Astrocyte (in vitro differentiated cells and primary cell): ENCODE measurements around the gene RNF41. TPM values are rescaled to one million over a fixed set of nuclear protein-coding genes. Genes with fewer than 3 reads are reported as not detected.
A peak's percentile ranks its signal among the peaks of the same experiment; 100 is the strongest.

Source experiments
- DNase-seq: peaks from one replicate; pipeline ENCODE4 v3.0.0-alpha.2; 2010; ENCODE audit warnings: low read depth
- FAIRE-seq: peaks from 2 replicates; lab custom pipeline; 2011; peaks lifted over from hg19 to GRCh38; lab: Jason Lieb, UNC
- H2AFZ ChIP-seq: 2 replicates; pipeline ENCODE4 v1.6.0; 2012; ENCODE audit warnings: low read depth, low read length, inconsistent platforms
- H3K27ac ChIP-seq: 2 replicates; pipeline ENCODE4 v1.5.1; 2011; ENCODE audit warnings: low read depth, low read length, inconsistent platforms
- H3K27me3 ChIP-seq: 2 replicates; pipeline ENCODE4 v1.6.0; 2011; ENCODE audit warnings: low read length, inconsistent platforms; ENCODE audit not compliant: insufficient read depth
- H3K36me3 ChIP-seq: 2 replicates; pipeline ENCODE4 v1.5.1; 2011; ENCODE audit warnings: low read length, inconsistent platforms; ENCODE audit not compliant: insufficient read depth
- H3K4me1 ChIP-seq: 2 replicates; pipeline ENCODE4 v1.5.1; 2011; ENCODE audit warnings: low read length, inconsistent platforms; ENCODE audit not compliant: insufficient read depth
- H3K4me2 ChIP-seq: 2 replicates; pipeline ENCODE4 v1.6.0; 2012; ENCODE audit warnings: low read length, inconsistent platforms
- H3K4me3 ChIP-seq: 2 replicates; pipeline ENCODE4 v1.5.1; 2011; ENCODE audit warnings: low read depth, mild to moderate bottlenecking, low read length, inconsistent platforms; ENCODE audit not compliant: insufficient read depth
- H3K79me2 ChIP-seq: 2 replicates; pipeline ENCODE4 v1.6.0; 2012; ENCODE audit warnings: mild to moderate bottlenecking, low read length, inconsistent platforms; ENCODE audit not compliant: insufficient read depth
- H3K9ac ChIP-seq: 2 replicates; pipeline ENCODE4 v1.6.0; 2012; ENCODE audit warnings: mild to moderate bottlenecking, low read length, inconsistent platforms
- H3K9me3 ChIP-seq: 2 replicates; pipeline ENCODE4 v1.5.1; 2012; ENCODE audit warnings: low read depth, mild to moderate bottlenecking, low read length, inconsistent platforms; ENCODE audit not compliant: insufficient read depth
- H4K20me1 ChIP-seq: 2 replicates; pipeline ENCODE4 v1.6.0; 2012; ENCODE audit warnings: low read length, inconsistent platforms; ENCODE audit not compliant: insufficient read depth
- H3K27ac Mint-ChIP-seq: one replicate; pipeline ENCODE4 v1.8.0; 2021; ENCODE audit warnings: mild to moderate bottlenecking, mixed read lengths; ENCODE audit not compliant: unreplicated experiment
- H3K27me3 Mint-ChIP-seq: one replicate; pipeline ENCODE4 v1.8.0; 2021; ENCODE audit warnings: low read depth, mixed read lengths; ENCODE audit not compliant: unreplicated experiment
- H3K36me3 Mint-ChIP-seq: one replicate; pipeline ENCODE4 v1.8.0; 2021; ENCODE audit warnings: low read depth, mixed read lengths; ENCODE audit not compliant: unreplicated experiment
- H3K4me1 Mint-ChIP-seq: one replicate; pipeline ENCODE4 v1.8.0; 2021; ENCODE audit warnings: low read depth, mixed read lengths; ENCODE audit not compliant: unreplicated experiment
- H3K4me3 Mint-ChIP-seq: one replicate; pipeline ENCODE4 v1.8.0; 2021; ENCODE audit warnings: mild to moderate bottlenecking, moderate library complexity, mixed read lengths; ENCODE audit not compliant: unreplicated experiment
- H3K9me3 Mint-ChIP-seq: one replicate; pipeline ENCODE4 v1.8.0; 2021; ENCODE audit warnings: mild to moderate bottlenecking, mixed read lengths; ENCODE audit not compliant: unreplicated experiment
- EZH2 ChIP-seq: IDR thresholded peaks from 2 replicates; pipeline ENCODE4 v1.6.1; 2012; ENCODE audit warnings: mild to moderate bottlenecking, low read length, inconsistent platforms; ENCODE audit not compliant: insufficient read depth
- total RNA-seq: library from RNA; stranded (reverse); gene quantifications from 2 replicates; pipeline ENCODE4 v1.2.1, GENCODE V29; 2021
- TF ChIP-seq, protein P1 (sequence below): IDR thresholded peaks from 2 replicates; pipeline ENCODE4 v1.5.1; 2011; ENCODE audit warnings: low read depth, mild to moderate bottlenecking, inconsistent platforms, low read length, moderate library complexity; ENCODE audit not compliant: insufficient read depth

Gene RNF41
- total RNA-seq, 1 donor from 2014 or later, result 85.8 TPM

DNA sequence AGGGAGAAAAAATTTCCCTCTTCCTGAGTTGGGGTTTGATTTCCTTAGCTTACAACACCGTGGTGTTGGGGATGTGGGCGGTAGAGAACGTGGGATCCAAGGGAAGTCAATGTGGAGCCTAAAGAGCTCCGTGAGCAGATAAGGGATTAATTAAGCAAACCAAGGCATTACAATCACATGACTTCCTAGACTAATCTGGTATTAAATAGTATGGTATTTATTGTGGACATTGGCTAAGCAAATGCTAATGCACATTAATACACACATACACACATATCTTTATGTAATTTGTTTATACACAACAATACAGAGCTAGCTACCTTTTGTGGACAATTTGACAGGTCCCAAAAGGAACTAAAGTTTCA, 791 bp upstream of the RNF41 start:
- Mint-ChIP-seq H3K9me3 (no peaks in the 10 kb centered on the region), H3K36me3 (peaks cover 2% of the 10 kb centered on the region), H3K27me3 (no peaks in the 10 kb centered on the region), H3K4me1 (peaks cover 12% of the 10 kb centered on the region), H3K4me3 (peak overlapping the region; percentile 97), H3K27ac (peak overlapping the region; percentile 99)
- Histone ChIP-seq H3K9ac (peak overlapping the region; percentile 94), H3K79me2 (peaks cover 36% of the 10 kb centered on the region), H3K27ac (peak overlapping the region; percentile 92), H3K36me3 (peaks cover 3% of the 10 kb centered on the region), H3K4me1 (peaks cover 19% of the 10 kb centered on the region), H3K27me3 (no peaks in the 10 kb centered on the region), H3K4me2 (peak overlapping the region; percentile 92), H3K4me3 (peak overlapping the region; percentile 81), H3K9me3 (no peaks in the 10 kb centered on the region), H2AFZ (peak overlapping the region; percentile 85), H4K20me1 (peaks cover 2% of the 10 kb centered on the region)
- DNase-seq, result no peak
- TF ChIP-seq, protein P1, sequence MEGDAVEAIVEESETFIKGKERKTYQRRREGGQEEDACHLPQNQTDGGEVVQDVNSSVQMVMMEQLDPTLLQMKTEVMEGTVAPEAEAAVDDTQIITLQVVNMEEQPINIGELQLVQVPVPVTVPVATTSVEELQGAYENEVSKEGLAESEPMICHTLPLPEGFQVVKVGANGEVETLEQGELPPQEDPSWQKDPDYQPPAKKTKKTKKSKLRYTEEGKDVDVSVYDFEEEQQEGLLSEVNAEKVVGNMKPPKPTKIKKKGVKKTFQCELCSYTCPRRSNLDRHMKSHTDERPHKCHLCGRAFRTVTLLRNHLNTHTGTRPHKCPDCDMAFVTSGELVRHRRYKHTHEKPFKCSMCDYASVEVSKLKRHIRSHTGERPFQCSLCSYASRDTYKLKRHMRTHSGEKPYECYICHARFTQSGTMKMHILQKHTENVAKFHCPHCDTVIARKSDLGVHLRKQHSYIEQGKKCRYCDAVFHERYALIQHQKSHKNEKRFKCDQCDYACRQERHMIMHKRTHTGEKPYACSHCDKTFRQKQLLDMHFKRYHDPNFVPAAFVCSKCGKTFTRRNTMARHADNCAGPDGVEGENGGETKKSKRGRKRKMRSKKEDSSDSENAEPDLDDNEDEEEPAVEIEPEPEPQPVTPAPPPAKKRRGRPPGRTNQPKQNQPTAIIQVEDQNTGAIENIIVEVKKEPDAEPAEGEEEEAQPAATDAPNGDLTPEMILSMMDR, result no peak
- no peak for FAIRE-seq

DNA sequence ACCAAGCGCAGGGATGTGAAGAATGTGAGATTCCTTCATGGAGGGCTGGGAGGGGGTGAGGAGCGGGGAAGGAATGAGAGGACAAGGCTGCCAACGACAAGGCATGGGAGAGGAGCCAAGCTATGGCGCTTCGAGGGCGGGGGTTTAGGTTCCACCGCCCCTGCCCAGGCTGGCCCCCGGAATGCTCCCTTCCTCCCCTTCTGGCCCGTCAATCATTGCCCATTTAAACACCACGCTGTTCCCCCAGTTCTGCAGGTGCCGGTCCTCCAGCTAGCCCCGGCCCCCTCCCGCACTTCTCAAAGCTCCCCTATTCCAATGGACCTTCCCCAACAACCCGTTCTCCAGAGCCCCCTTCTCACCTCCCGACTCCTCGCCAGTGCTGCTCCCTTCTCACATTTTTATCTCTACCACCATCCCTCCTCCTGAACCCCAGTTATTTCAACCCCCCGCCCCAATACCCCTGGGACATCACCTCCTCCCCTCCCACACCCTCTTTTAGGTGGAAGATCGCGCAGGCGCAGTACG, 428 bp downstream of the RNF41 start:
- H3K4me3 ChIP-seq, result peak overlapping the region; percentile 81
- H3K27ac ChIP-seq, result peak overlapping the region; percentile 92
- H2AFZ ChIP-seq, result peak overlapping the region; percentile 85
- H3K27me3 Mint-ChIP-seq, result no peaks in the 10 kb centered on the region
- H3K9ac ChIP-seq, result peak overlapping the region; percentile 94
- H4K20me1 ChIP-seq, result peaks cover 7% of the 10 kb centered on the region
- FAIRE-seq (no peak), DNase-seq (peak; percentile 82)
- H3K36me3 Mint-ChIP-seq, result peaks cover 5% of the 10 kb centered on the region
- TF ChIP-seq EZH2, result no peak
- TF ChIP-seq, protein P1, result no peak
- no peaks in the 10 kb centered on the region for H3K9me3 Mint-ChIP-seq
- H3K4me2 ChIP-seq, result peak overlapping the region; percentile 92
- H3K4me1 Mint-ChIP-seq, result peaks cover 12% of the 10 kb centered on the region
- peaks cover 43% of the 10 kb centered on the region for H3K79me2 ChIP-seq
- H3K9me3 ChIP-seq, result no peaks in the 10 kb centered on the region
- peak overlapping the region; percentile 97 for H3K4me3 Mint-ChIP-seq
- H3K36me3 ChIP-seq, result no peaks in the 10 kb centered on the region
- H3K27me3 ChIP-seq, result no peaks in the 10 kb centered on the region
- H3K4me1 ChIP-seq, result peaks cover 19% of the 10 kb centered on the region
- peak overlapping the region; percentile 99 for H3K27ac Mint-ChIP-seq

DNA sequence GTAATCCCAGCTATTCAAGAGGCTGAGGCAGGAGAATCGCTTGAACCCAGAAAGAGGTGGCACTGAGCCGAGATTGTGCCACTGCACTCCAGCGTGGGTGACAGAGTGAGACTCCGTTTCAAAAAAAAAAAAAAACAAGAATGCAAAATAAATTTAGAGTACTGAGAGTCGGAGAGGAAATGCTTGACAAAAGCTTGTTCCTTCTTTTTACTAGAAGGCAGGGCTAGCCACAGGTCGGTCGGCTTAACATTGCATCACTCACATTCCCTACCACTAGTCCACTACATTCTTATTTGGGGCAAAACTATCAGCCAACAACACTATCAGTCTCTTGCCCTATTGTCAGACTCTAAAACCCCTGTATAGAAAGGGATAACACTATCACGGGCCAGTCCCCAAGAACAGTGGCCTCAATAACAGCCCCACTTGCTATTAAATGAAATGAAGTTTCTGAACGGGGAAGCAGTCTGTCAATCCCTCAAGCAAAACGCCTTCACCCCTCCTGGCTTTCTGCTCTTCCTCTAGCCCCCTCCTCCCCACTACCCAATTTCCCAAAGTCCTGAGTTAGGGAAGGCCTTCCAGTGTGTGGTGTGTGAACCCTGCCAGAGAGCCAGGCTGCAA, 1.0 kb downstream of the RNF41 start:
- Mint-ChIP-seq H3K9me3 (no peaks in the 10 kb centered on the region), H3K27ac (peak overlapping the region; percentile 99), H3K4me3 (peak overlapping the region; percentile 97), H3K36me3 (peaks cover 5% of the 10 kb centered on the region), H3K27me3 (no peaks in the 10 kb centered on the region), H3K4me1 (peaks cover 12% of the 10 kb centered on the region)
- peaks cover 47% of the 10 kb centered on the region for H3K79me2 ChIP-seq
- H3K4me3 ChIP-seq, result peak overlapping the region; percentile 81
- H2AFZ ChIP-seq, result peak overlapping the region; percentile 85
- no peaks in the 10 kb centered on the region for H3K36me3 ChIP-seq
- no peak for FAIRE-seq
- peaks cover 8% of the 10 kb centered on the region for H4K20me1 ChIP-seq
- no peaks in the 10 kb centered on the region for H3K27me3 ChIP-seq
- peaks cover 19% of the 10 kb centered on the region for H3K4me1 ChIP-seq
- peak; percentile 50 for DNase-seq
- no peaks in the 10 kb centered on the region for H3K9me3 ChIP-seq
- peak overlapping the region; percentile 92 for H3K27ac ChIP-seq
- H3K9ac ChIP-seq, result peak overlapping the region; percentile 94
- peak overlapping the region; percentile 92 for H3K4me2 ChIP-seq
- TF ChIP-seq EZH2, result no peak
- TF ChIP-seq, protein P1, result no peak
